ENCODE results near the gene RBM3.

DNA sequence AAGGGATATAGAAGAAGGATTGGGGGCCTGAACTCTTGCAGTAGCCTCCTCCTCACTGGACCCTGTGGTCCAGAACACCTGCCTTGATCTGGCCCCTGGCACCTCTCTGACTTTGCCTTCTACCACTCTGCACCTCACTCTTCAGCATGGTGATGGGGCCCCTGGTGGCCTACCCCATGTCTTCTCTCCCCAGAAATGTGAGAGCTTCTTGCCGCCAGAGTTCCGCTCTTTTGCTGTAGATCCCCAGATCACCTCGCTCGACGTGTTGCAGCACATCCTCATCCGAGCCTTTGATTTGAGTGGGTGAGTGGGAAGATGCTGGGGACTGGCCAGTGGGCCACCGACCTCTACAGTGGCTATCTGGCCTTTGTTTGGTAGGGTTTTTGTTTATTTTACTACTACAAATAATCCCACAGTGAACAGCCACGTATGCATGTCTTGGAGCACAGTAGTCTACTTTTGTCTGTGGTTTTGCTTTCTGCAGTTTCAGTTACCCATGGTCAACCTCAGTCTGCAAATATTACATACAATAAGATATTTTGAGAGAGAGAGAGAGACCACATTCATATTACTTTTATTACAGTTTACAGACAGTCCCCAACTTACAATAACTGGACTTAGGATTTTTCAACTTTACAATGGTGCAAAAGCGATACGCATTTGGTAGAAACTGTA is 33.0 kb upstream of the RBM3 start:
- TF ChIP-seq JUND (IDR thresholded peaks at IDR 0.05) (no peak), RXRA (IDR thresholded peaks at IDR 0.05; ENCODE audit: borderline replicate concordance, low read depth) (no peak), CHD2 (IDR thresholded peaks at IDR 0.05; ENCODE audit: low read length, partially characterized antibody) (no peak), POLR2AphosphoS5 (IDR thresholded peaks at IDR 0.05; ENCODE audit: low read depth, low read length) (no peak), EZH2phosphoT487 (IDR thresholded peaks at IDR 0.05; ENCODE audit: borderline replicate concordance, low read depth) (no peak), PBX3 (IDR thresholded peaks at IDR 0.05) (no peak), NRF1 (IDR thresholded peaks at IDR 0.05; ENCODE audit: low read depth, low read length) (no peak), SIN3A (IDR thresholded peaks at IDR 0.05; ENCODE audit: borderline replicate concordance, low read depth, low read length) (no peak), RAD21 (IDR thresholded peaks at IDR 0.05; ENCODE audit: low read length) (no peak), MXI1 (IDR thresholded peaks at IDR 0.05; ENCODE audit: low read depth, low read length) (no peak), ZBTB33 (IDR thresholded peaks at IDR 0.05; ENCODE audit: borderline replicate concordance, low read depth) (no peak), RFX5 (IDR thresholded peaks at IDR 0.05; ENCODE audit: low read length) (no peak)
- TF ChIP-seq, protein P1, sequence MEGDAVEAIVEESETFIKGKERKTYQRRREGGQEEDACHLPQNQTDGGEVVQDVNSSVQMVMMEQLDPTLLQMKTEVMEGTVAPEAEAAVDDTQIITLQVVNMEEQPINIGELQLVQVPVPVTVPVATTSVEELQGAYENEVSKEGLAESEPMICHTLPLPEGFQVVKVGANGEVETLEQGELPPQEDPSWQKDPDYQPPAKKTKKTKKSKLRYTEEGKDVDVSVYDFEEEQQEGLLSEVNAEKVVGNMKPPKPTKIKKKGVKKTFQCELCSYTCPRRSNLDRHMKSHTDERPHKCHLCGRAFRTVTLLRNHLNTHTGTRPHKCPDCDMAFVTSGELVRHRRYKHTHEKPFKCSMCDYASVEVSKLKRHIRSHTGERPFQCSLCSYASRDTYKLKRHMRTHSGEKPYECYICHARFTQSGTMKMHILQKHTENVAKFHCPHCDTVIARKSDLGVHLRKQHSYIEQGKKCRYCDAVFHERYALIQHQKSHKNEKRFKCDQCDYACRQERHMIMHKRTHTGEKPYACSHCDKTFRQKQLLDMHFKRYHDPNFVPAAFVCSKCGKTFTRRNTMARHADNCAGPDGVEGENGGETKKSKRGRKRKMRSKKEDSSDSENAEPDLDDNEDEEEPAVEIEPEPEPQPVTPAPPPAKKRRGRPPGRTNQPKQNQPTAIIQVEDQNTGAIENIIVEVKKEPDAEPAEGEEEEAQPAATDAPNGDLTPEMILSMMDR (IDR thresholded peaks at IDR 0.05) = no peak

All from SK-N-SH (cell line).